HepG2 (cell line): ENCODE data around the gene ANKFY1. TPM values are rescaled to one million over a fixed set of nuclear protein-coding genes. Genes with fewer than 3 reads are reported as not detected.

Source experiments
- ATAC-seq: fragments of 200-7000 bp; cut with Tn5 transposase; 3 replicates; pipeline ENCODE4 v1.9.1; 2020; ENCODE audit warnings: mild to moderate bottlenecking, moderate library complexity
- BruUV-seq: library from RNA; stranded (reverse); fragments of 400-500 nt; replicated peaks from 2 replicates; lab custom pipeline; 2021; lab: Mats Ljungman, UMichigan
- CTCF ChIA-PET: fragments of 300-600 bp; formaldehyde crosslinking; extraction: SDS; loops from one replicate; lab custom pipeline; 2021; ENCODE audit warnings: low total read pairs, inconsistent platforms, low intra/inter-chr PET ratio; lab: Yijun Ruan, JAX
- POLR2A ChIA-PET: fragments of 350-600 bp; sonication (Branson Sonifier 250); formaldehyde crosslinking; loops from one replicate; lab custom pipeline; 2020; ENCODE audit warnings: antibody characterized with exemption, inconsistent platforms; lab: Yijun Ruan, JAX
- DNase-seq: peaks from one replicate; pipeline ENCODE4 v3.0.0-alpha.2; 2015; ENCODE audit warnings: low spot score
- FAIRE-seq: peaks from 3 replicates; lab custom pipeline; 2011; peaks lifted over from hg19 to GRCh38; lab: Jason Lieb, UNC
- H2AFZ ChIP-seq: one replicate; pipeline ENCODE4 v1.6.1; 2011; ENCODE audit warnings: low read length, inconsistent platforms
- H3K27ac ChIP-seq: fragments of 300-600 bp; 3 replicates; pipeline ENCODE4 v1.8.0; 2011; ENCODE audit warnings: mixed run types, mild to moderate bottlenecking, mixed read lengths, low read length, inconsistent platforms; ENCODE audit not compliant: insufficient read depth; ENCODE audit errors: extremely low read length
- H3K27me3 ChIP-seq, 2 experiments: fragments of 200-600 bp in 1 of 2; 2 replicates in 1 of 2; 3 replicates in 1 of 2; pipeline versions ENCODE4 v1.6.0 to v1.8.0; 2011; ENCODE audit warnings: low read length in 2 of 2, mild to moderate bottlenecking in 2 of 2, moderate library complexity in 2 of 2, inconsistent platforms in 1 of 2; ENCODE audit not compliant: insufficient read depth in 2 of 2, control insufficient read depth in 1 of 2
- H3K36me3 ChIP-seq, 2 experiments: fragments of 200-600 bp in 1 of 2; replicated peaks in 1 of 2; 2 replicates in 1 of 2; 3 replicates in 1 of 2; pipeline versions ENCODE4 v1.5.1 to v1.8.0; 2011; ENCODE audit warnings: low read length in 2 of 2, inconsistent platforms in 1 of 2; ENCODE audit not compliant: insufficient read depth in 2 of 2, control insufficient read depth in 1 of 2
- H3K4me1 ChIP-seq: 2 replicates; pipeline ENCODE4 v1.5.1; 2012; ENCODE audit warnings: low read length, inconsistent platforms; ENCODE audit not compliant: insufficient read depth
- H3K4me2 ChIP-seq: 2 replicates; pipeline ENCODE4 v1.6.0; 2011; ENCODE audit warnings: low read depth, low read length, inconsistent platforms
- H3K4me3 ChIP-seq, 3 experiments: fragments of 200-600 bp in 1 of 3; sonication (generic), shearing (Covaris generic) in 1 of 3; replicated peaks in 1 of 3; 2 replicates each; pipeline ENCODE4 v1.5.1; 2011 to 2016; ENCODE audit warnings: low read length in 3 of 3, inconsistent platforms in 2 of 3, low read depth in 2 of 3, mild to moderate bottlenecking in 2 of 3, control low read depth in 1 of 3, mixed read lengths in 1 of 3; ENCODE audit not compliant: insufficient read depth in 1 of 3
- H3K79me2 ChIP-seq: one replicate; pipeline ENCODE4 v1.6.1; 2011; ENCODE audit warnings: low read length, inconsistent platforms; ENCODE audit not compliant: insufficient read depth
- H3K9ac ChIP-seq: 2 replicates; pipeline ENCODE4 v1.6.0; 2011; ENCODE audit warnings: mild to moderate bottlenecking, low read depth, low read length, inconsistent platforms; ENCODE audit not compliant: insufficient read depth
- H3K9me3 ChIP-seq: 2 replicates; pipeline ENCODE4 v1.5.1; 2012; ENCODE audit warnings: mild to moderate bottlenecking, low read length
- H4K20me1 ChIP-seq: 2 replicates; pipeline ENCODE4 v1.6.0; 2011; ENCODE audit warnings: inconsistent platforms, mild to moderate bottlenecking, low read length, moderate library complexity; ENCODE audit not compliant: insufficient read depth
- HOXA9 ChIP-seq: sonication (generic); formaldehyde crosslinking; IDR thresholded peaks from 2 replicates; pipeline ENCODE4 v1.8.1; 2022; ENCODE audit warnings: missing genetic modification reagents, mild to moderate bottlenecking, moderate library complexity, borderline replicate concordance
- KLF11 ChIP-seq: IDR thresholded peaks from 2 replicates; pipeline ENCODE4 v1.6.1; 2016; ENCODE audit warnings: missing compliant biosample characterization
- MAF1 ChIP-seq: sonication (generic); formaldehyde crosslinking; IDR thresholded peaks from 2 replicates; pipeline ENCODE4 v1.5.0; 2020; ENCODE audit warnings: missing genetic modification reagents, borderline replicate concordance
- RXRA ChIP-seq: sonication (generic); formaldehyde crosslinking; IDR thresholded peaks from 2 replicates; pipeline ENCODE4 v1.5.1; 2020; ENCODE audit warnings: missing genetic modification reagents
- ZNF530 ChIP-seq: sonication (generic); formaldehyde crosslinking; IDR thresholded peaks from 2 replicates; pipeline ENCODE4 v1.5.0; 2020; ENCODE audit warnings: low read depth, mild to moderate bottlenecking, missing genetic modification reagents
- ZSCAN12 ChIP-seq: sonication (generic); formaldehyde crosslinking; IDR thresholded peaks from 2 replicates; pipeline ENCODE4 v1.9.0; 2021; ENCODE audit warnings: mild to moderate bottlenecking, missing genetic modification reagents
- ZSCAN31 ChIP-seq: sonication (generic); formaldehyde crosslinking; IDR thresholded peaks from 2 replicates; pipeline ENCODE4 v1.5.0; 2020; ENCODE audit warnings: low read depth, mild to moderate bottlenecking, missing genetic modification reagents
- WGBS: methylation state at CpG from one replicate; pipeline ENCODE4 v1.1.6; 2017; ENCODE audit warnings: low lambda C conversion rate; 5-methylcytosine and 5-hydroxymethylcytosine counted together
- in situ Hi-C: cut with HindIII; loops from 2 replicates; pipeline ENCODE4 v1.10.0; 2017; ENCODE audit warnings: low pct_unique_long_range_greater_than_20kb; ENCODE audit not compliant: extremely low pct_ligation_motif_present
- intact Hi-C: fragments of 100-400 bp; cut with micrococcal nuclease; formaldehyde crosslinking; loops from one replicate; pipeline ENCODE4 v1.10.0; 2022; ENCODE audit not compliant: unreplicated experiment
- polyA plus RNA-seq, 8 experiments: library from polyadenylated mRNA; depleted of rRNA in 3 of 8; stranded (reverse) in 7 of 8; unstranded in 1 of 8; fragments of >200 nt; fragmentation: Illumina TruSeq in 4 of 8; extraction: Trizol in 4 of 8; gene quantifications; 2 replicates each; pipeline versions ENCODE4 v1.2.1 to v1.2.3, GENCODE V29; 2011 to 2016; ENCODE audit warnings: low read depth in 4 of 8, missing spikeins in 1 of 8, mixed read lengths in 1 of 8; ENCODE audit not compliant: insufficient read depth in 1 of 8
- total RNA-seq, 5 experiments: library from RNA; depleted of rRNA; stranded (reverse); fragments of >200 nt; fragmentation: Illumina TruSeq; extraction: Trizol; gene quantifications; 2 replicates each; pipeline ENCODE4 v1.2.3, GENCODE V29; 2016; ENCODE audit warnings: low read depth in 1 of 5
- TF ChIP-seq, protein P1 (sequence below): sonication (generic); formaldehyde crosslinking; IDR thresholded peaks from 2 replicates; pipeline ENCODE4 v1.4.0; 2020; ENCODE audit warnings: mild to moderate bottlenecking, missing genetic modification reagents, borderline replicate concordance

ANKFY1 gene
- total and polyA plus RNA-seq, 2 of the 13 experiments (the other 11 are each of a cell fraction or from before 2014, with no cell fraction given): 11.9 to 16.8 TPM

DNA sequence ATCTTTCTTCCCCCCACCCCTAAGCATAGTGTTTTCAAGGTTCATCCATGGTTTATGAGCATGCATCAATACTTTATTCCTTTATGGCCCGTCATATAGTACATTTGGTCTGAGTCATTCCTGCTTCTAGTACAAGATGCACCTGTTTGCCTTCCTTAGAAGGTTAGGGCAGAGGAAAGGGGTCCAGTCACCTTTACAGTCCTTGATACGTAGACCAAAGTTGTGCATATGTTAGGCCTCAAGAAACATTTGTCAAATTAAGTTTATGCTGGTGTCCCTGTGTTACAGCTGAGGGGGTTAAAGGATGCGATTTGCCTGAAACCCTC, 119.4 kb downstream of the ANKFY1 start:
- Histone ChIP-seq H3K36me3 (no peaks in the 10 kb centered on the region), H3K27ac (peak overlapping the region; percentile 95), H3K27me3 (no peaks in the 10 kb centered on the region; a peak in 1 of 5 replicates), H4K20me1 (no peaks in the 10 kb centered on the region), H3K9ac (peak overlapping the region; percentile 93), H3K4me1 (peaks cover 38% of the 10 kb centered on the region), H3K4me2 (peak overlapping the region; percentile 96), H3K79me2 (peaks cover 28% of the 10 kb centered on the region), H2AFZ (no peak overlapping the region), H3K9me3 (no peaks in the 10 kb centered on the region), H3K4me3 (peak overlapping the region; percentile 81 to 94 (median 83); a peak in 5 of 6 replicates)
- CTCF ChIA-PET: no interaction called here
- no peak for FAIRE-seq
- in situ Hi-C loops: no loop called here
- ATAC-seq: no peak
- intact Hi-C loops: loop anchor here (5.0 kb wide), 1 partner anchor 223 kb away; the partner anchor contains the start of gene UBE2G1
- POLR2A ChIA-PET: interaction anchor here (1.0 to 2.7 kb wide), 7 partner anchors 8 to 298 kb away, joined by 3 to 23 read pairs (median 8); partner anchors contain the start of gene NCBP3
- DNase-seq: no peak
- TF ChIP-seq ZSCAN12 (CRISPR knock-in tag) (no peak), ZNF530 (CRISPR knock-in tag) (no peak), RXRA (CRISPR knock-in tag) (no peak), KLF11 (CRISPR knock-in tag) (no peak), HOXA9 (no peak), ZSCAN31 (CRISPR knock-in tag) (no peak), MAF1 (CRISPR knock-in tag) (no peak)
- TF ChIP-seq, protein P1, sequence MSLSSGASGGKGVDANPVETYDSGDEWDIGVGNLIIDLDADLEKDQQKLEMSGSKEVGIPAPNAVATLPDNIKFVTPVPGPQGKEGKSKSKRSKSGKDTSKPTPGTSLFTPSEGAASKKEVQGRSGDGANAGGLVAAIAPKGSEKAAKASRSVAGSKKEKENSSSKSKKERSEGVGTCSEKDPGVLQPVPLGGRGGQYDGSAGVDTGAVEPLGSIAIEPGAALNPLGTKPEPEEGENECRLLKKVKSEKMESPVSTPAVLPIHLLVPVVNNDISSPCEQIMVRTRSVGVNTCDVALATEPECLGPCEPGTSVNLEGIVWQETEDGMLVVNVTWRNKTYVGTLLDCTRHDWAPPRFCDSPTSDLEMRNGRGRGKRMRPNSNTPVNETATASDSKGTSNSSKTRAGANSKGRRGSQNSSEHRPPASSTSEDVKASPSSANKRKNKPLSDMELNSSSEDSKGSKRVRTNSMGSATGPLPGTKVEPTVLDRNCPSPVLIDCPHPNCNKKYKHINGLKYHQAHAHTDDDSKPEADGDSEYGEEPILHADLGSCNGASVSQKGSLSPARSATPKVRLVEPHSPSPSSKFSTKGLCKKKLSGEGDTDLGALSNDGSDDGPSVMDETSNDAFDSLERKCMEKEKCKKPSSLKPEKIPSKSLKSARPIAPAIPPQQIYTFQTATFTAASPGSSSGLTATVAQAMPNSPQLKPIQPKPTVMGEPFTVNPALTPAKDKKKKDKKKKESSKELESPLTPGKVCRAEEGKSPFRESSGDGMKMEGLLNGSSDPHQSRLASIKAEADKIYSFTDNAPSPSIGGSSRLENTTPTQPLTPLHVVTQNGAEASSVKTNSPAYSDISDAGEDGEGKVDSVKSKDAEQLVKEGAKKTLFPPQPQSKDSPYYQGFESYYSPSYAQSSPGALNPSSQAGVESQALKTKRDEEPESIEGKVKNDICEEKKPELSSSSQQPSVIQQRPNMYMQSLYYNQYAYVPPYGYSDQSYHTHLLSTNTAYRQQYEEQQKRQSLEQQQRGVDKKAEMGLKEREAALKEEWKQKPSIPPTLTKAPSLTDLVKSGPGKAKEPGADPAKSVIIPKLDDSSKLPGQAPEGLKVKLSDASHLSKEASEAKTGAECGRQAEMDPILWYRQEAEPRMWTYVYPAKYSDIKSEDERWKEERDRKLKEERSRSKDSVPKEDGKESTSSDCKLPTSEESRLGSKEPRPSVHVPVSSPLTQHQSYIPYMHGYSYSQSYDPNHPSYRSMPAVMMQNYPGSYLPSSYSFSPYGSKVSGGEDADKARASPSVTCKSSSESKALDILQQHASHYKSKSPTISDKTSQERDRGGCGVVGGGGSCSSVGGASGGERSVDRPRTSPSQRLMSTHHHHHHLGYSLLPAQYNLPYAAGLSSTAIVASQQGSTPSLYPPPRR (CRISPR knock-in tag): no peak
- BruUV-seq: no TSS peak
- WGBS: 56% methylated on average over 3 of the region's 3 CpGs
